RPMI7951 (cell line): ENCODE measurements around the gene MOB3B. TPM values are rescaled to one million over a fixed set of nuclear protein-coding genes. Genes with fewer than 3 reads are reported as not detected.
"Not testable (repeated sequence)": the region's sequence is repeated elsewhere in the genome, so short reads cannot be mapped to it uniquely, and the experiment has no call there.

ENCODE experiments used
- DNase-seq: peaks from one replicate; pipeline ENCODE4 v3.0.0-alpha.2; 2012; ENCODE audit warnings: low read depth
- total RNA-seq: library from RNA; depleted of rRNA; stranded (reverse); fragments of >200 nt; shearing (Covaris generic); gene quantifications from 2 replicates; pipeline ENCODE4 v1.2.3, GENCODE V29; 2014

Gene MOB3B
- total RNA-seq, 1 experiment from 2014 or later = not detected

DNA sequence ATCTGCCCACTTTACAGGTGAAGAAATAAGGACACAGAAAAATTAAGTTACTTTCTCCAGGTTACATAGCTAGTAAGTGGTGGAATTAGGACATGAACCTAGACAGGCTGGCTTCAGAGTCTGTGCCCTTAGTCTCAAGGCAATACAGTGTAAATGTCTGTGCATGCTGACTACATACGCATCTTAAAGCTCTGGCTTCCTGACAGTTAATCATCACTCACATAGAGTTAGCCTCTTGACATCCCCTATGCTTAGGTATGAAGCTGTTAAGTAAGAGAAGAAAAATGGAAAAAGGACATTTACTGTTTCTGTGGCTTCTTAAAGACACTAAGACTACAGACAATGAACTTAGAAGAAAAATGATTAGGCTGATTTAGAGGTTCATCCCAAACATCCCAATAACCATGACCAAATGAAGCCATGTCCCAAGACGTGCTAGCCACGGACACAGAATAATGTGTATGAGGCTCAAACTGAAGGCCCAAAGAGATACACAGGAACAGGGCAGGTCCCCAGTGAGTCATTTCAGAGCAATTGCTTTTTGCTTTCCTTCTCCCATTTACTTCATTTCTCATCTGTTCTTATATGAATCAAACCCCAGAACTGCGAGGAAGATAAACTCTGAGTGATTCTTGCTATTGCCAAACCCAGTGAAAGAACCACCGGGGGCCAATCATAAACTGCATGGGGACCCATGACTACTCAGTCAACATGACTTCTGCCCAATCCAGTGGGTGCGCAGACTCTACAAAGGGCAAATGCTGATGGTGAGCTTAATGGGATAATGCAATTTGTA, 105.5 kb downstream of the MOB3B start:
- no peak for DNase-seq

DNA sequence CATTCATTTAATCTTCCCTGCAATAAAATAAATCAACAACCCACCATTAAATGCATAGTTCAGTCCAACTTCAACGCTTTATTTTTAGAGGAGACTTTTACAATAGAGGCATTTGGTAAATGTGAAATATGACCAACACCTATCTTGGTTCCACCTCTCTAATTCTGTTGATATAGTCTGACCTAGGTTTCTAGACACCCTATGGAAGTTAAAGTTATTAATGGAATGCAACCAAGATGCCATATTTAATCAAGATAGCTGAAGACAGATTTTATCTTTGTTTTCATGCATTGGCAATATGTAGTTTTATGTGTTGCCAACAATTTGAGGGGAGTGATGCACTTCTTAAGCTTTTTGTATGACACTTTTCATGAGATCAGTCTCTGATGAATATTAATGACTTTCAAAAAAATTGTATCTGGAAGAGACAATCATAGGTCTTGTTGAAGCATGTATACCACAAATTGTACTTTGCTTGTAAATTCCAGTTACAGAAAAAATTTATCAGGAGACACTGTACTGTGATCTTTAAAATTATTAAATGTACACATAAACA, 107.3 kb downstream of the MOB3B start:
- no peak for DNase-seq

DNA sequence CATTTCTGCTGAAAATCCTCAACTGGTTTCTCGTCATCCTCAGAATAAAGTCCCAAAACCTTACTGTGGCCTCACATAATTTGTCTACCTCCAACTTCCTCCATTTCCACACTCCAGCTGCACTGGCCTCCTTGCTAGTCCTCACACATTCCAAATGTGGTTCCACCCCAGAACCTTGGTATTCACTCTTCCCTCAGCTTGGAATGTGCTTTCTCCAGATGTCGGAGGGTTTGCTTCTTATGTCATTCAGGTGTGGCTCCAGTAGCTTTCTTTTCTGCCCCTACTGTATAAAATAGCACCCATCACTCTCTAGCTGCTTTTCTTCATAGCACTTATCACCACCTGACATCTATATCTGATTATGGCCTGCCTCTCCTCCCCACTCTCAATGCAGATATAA, 108.0 kb downstream of the MOB3B start:
- no peak for DNase-seq

DNA sequence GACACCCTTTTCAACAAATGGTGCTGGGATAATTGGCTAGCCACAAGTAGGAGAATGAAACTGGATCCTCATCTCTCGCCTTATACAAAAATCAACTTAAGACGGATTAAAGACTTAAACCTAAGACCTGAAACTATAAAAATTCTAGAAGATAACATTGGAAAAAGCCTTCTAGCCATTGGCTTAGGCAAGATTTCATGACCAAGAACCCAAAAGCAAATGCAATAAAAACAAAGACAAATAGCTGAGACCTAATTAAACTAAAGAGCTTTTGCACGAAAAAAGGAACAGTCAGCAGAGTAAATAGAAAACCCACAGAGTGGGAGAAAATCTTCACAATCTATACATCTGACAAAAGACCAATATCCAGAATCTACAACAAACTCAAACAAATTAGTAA, 110.1 kb downstream of the MOB3B start:
- not testable (repeated sequence) for DNase-seq

DNA sequence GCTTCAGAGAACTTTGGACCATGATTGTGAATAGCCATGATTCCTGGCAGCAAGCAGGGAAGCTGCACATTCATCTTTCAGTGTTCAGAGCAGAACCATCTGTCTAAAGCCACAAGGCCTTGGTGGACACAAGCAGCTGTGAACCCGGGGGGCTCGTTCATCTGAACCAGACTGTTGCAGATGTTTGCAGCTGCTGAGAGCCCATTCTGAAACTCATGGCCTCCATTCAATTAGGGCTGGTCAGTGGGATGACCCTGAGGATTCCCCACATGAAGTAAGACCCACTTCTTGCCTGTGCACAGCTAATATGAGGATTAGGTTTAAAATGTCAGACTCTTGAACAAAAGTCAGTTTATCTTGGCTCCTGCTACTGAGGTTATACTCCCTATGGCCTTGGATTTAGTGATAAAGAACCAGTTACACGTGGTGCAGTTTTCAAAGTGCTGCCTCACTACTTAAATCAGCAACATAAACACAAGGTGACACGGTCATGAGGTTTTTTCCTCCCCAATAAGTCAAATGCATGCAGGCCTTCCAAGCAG, 115.3 kb downstream of the MOB3B start:
- DNase-seq = no peak

DNA sequence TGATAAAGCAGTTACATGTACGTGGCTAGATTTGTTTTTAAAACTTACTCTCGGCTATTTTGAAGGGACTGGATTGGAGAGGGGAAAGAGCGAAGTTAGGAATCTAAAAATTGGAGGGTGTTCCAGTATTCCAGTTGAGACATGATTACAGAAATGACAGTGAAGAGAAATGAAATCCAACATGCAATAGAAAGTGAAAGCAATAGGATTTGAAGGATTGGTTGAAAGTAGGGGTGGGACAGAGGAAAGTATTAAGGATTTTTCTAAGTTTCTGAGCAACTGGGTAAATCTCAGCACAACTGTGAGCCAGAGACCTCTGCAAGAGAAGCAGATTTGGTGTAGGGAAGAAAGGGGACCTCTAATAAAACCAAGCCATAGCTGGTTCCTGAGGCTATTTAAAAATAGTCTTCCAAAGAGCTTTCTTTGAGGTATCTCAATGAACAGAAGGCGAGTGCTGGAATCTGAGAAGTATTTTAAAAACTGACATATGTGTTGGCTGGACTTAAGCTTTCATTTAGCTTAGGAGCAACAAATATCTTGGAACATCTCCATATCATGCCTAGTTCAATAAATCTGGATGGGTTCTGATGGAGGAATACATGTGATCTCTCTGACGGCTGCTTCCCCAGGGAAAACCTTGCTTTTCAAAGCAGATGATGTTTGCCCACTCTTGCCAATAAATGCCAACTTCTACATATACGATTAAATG, 115.9 kb downstream of the MOB3B start:
- DNase-seq = no peak

DNA sequence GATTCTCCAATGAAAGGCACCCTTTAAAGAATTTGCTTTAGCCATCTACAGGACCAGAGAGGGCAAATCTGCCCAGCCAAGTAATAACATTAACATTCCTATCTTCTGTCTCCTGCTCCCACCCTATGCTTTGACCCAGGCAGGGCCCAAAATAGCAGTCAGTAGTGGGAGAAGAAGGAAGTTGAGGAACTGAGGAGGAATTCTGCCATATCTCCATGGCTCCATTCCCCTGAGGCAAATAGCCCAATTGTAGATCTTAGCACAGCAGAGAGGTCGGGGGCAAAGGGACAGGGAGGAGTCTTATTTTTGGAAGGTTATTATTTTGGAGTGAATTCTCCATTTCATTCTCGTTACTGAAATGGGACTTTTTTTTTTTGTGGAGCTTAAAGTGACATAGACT, 116.7 kb downstream of the MOB3B start:
- no peak for DNase-seq

DNA sequence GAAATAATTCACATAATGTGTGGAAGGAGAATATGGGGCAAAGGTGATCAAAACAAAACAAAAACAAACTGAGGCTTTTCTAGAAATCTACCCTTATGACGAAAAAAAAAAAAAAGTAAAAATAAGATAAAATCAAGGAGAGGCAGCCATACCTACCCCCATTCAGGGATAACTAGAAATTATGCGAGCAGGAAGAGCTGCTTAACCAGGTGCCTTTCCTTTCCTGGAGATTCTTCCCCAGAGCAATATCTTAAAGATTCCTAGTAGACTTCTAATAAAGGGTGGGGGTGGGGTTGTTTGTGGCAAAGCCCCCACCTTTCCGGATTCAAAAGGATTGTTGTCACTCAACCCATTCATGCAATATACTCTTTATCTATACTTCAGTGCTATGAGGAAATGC, 117.5 kb downstream of the MOB3B start:
- no peak for DNase-seq

DNA sequence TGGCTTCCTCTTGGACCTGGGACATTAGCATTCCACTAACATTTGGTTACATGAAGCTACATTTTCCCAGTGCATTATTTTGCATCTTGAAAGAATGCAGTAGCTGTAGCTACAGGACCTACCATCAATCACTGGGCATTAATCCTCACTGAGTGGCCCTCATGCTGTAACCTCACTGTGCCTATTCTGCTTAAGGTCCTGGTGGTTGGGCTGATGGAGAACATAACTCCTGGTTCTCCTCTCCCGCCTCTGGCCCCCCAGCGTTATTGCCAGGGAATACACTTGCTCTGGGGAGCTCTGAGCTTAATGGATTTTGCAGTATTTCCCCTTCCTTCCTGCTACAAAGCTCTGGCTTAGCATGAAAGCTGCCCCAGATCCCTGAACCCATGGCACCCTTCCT, 121.1 kb downstream of the MOB3B start:
- DNase-seq = no peak

DNA sequence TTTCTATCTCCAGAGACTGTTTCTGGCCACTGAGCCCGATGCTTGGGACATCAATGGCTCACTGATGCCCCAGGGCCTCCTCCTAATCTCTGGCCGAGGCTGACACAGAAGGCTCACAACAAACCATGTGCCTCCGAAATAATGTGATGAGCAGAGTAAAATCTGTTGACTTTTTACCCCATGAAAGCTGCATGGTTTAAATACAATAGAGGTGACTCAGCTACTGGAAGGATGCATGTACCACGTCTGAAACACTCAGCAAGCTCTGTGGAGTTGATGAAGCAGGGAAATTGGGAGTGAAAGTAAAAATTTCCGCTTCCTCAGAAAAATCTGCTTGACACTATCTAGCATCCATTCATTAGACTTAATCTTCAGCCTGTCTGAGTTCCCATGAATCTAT, 121.6 kb downstream of the MOB3B start:
- DNase-seq = no peak

DNA sequence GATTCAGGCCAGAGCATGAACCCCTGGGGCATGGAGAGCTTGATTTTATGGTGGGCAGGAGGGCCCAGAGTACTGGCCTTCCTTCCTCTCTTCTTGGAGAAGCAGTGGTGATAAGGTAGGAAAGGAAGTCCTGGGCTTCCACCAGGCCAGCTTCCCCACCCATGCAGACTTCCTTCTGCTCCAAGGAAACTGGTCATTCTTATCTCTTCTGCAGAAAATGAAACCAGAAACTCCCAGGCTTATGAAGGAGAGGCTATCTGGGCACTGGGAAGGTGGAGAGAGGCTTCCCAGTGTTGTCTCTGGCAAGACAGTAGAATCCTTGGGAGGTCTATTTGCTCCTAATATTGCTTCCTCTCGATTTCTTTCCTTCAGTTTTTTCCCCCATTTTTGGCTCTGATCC, 122.1 kb downstream of the MOB3B start:
- no peak for DNase-seq

DNA sequence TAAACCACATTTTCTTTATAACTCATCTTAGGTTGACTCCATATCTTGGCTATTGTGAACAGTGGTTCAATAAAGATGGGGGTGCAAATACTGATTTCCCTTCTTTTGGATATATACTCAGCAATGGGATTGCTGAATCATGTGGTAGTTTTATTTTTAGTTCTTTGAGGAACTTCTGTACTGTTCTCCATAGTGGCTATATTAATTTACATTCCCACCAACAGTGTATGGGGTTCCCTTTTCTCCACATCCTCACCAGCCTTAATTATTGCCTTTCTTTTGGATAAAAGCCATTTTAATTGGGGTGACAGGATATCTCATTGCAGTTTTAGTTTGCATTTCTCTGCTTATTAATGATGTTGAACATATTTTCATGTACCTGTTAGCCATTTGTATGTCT, 125.0 kb downstream of the MOB3B start:
- DNase-seq = no peak

DNA sequence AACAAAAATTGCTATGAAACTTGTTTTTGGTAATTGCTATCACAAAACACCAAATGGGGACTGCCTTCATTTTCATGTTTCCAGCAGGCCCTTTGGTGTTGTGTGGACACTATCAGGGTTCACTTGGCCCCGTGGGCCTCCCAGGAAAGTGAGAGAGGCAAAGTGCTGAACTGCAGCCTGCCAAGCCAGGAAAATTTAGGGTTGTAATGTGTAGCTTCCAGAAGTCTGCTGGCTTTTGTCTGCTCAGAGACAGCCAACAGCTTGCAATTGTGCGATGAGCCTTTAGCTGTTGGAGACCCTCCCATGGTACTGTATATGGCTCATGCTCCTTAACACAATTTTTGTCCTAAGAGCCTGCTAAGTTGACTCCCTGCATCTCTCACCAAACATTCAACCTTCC, 127.0 kb downstream of the MOB3B start:
- no peak for DNase-seq

DNA sequence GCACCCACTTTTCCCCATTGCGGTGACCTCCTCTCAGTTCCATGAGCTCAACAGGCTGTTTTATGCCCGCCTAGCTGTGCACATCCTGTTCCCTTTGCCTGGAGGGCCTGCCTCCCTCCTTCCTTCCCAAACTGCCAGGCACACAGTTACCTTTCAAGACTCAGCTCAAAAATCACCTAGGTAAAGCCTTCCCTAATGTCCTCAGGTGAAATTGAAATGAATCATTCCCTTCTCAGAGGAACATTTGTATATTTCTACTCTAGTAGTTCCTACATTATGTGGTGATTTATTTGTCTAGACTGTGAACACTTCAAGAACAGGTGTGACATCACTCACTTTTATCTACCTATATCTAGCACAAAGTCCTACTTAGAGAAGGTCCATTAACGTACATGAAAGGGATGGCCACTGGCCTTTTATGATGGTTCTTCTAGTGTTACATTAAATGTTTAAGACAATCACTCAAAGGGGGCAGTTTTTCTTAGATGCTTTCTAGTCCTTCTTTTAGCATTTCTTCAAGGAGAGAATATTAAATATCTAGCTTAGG, 129.2 kb downstream of the MOB3B start:
- DNase-seq = no peak

DNA sequence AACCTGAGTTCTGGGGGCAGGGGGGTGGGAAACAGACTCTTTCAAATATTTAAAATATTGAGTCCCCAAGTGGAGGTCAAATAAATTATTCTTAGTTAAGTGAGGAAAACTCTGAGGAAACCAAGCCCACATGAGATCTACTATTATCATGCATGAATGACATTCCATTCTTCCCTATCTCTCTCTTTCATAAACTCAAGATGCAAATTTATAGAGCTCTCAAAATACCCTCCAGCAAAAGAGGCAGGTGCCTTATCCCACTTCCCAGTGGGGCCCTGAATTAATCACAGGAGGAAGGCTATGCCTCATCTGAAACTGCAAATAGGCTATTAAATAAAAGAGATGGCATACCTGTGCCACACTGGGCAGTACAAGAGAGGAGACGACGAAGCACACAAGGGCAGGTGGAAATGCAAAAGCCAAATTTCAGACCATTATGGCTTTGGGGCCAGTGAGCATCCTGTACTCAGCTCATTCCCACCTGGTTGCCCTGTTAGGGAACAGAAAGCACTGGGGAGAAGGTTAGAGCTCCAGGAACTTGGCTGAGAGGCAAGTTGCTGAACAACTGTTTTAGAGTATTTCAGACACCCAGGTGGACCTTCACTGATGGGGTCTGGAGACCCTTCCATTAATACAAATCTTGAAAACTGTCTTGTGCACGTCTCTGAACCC, 130.5 kb downstream of the MOB3B start:
- DNase-seq = no peak

DNA sequence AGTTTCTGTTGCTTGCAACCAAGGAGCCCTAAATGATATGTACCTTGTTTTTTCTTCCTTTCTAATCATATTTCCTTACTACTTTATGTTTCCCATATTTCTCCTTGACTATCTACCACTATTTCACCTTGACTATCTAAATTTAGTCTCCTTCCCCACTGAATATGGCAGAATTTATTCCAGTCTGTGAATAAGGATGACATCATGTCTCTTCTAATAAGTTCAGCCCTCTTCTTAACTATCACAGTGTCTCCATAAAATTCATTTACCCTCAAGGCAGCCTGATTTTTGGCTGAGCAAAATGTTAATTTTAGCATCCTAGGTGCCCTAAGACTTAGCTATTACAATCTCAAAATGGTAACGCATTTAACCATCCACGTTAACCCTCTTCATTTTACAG, 133.1 kb downstream of the MOB3B start:
- DNase-seq = no peak

DNA sequence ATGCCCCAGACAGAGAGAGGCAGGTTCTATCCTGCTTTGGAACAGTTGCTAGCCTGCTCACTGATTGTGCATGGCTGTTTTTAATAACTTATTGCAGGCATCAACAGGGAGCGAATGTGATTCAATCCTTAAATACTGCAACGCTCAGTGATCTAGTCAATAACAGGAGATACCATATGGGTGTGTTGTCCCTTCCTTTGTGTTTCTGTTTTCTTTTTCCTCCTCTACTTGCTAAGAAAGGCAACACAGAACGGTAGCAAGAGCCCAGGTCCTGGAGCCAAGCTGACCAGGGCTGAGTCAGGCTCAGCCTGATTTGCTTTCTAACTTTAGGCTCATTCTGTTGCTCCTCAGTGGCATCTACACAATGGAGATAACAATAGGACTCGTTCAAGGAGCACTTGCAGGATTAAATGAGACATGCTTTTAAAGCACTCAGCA, 134.1 kb downstream of the MOB3B start:
- DNase-seq = no peak

DNA sequence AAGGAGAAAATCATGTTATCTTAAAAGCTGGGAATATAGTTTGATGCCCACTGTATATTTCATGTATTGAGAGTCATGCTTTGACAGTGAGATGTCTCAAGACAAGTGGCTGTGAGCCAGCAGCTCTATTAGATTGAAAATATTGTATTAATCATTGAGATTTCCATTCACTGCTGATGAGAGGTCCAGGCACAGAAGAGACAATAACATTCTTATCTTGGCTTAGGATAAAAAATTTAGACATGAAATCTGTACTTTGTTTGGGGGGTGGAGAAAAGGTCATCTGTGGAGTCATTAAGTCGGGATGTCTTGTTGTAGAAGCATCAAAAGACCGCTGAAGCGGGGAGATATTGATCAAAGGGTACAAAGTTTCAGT, 134.8 kb downstream of the MOB3B start:
- DNase-seq = no peak

DNA sequence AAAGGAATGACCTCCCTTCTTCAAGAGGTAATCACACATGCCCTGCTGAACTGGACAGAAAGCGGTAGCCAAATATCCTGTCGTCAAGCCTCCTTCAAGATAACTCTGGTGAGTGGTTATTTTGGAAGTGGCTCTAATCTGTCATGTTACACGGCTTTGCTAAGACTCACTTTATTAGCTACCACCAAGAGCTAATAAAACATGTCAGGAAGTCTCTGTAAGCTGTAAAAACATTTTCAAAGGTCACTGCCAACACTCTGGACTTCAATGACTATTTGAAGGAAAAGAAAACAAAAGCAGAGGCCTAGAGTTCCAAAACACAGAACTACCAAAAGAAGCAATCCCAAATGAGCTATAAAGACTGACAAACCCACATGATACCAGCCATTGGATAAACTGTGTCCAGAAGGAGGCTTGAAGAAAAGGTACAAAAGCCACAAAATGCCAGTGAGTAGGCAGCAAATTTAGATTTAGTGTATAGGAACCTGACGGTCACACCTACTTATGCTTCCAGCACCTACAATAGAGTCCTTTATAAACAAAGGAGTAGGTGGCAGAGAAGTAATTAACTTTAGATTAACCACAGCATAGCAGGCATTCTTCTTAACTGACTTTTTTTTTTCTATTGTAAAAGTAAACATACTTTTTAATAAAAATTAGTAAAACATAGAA, 135.3 kb downstream of the MOB3B start:
- no peak for DNase-seq

DNA sequence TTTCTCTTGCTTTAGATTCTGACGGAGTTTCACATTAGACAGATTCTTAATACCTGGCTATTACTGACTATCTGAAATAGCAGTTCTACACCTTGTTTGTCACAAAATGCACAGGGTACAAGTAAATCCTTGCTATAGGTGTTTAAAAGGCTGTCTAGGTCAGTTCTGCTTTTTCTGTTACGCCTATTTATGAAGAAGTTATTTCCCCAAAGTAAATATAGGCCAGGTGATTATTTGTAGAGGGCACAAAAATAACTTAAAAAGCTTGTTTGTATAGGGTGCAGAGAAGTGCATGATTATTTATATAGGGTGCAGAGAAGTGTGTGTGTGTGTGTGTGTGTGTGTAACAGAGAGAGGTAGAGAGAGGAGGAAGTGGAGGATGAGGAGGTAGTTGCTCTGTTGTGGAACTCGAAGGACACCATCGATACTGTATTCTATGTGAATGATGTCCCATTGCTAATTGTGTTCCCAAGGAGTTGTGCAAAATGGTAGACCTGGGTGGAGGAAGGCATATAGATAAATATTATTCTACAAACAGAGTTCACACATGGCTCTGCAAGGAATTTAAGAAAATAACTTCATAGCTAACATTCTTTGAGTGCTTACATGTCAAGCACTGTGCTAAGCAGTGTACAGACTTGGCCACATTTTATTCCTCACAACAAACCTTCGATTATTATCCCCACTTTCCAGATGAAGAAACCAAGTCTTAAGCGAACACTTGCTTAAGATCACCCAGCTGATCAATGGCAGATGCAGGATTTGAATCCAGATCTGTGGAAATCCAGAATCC, 136.4 kb downstream of the MOB3B start:
- no peak for DNase-seq

DNA sequence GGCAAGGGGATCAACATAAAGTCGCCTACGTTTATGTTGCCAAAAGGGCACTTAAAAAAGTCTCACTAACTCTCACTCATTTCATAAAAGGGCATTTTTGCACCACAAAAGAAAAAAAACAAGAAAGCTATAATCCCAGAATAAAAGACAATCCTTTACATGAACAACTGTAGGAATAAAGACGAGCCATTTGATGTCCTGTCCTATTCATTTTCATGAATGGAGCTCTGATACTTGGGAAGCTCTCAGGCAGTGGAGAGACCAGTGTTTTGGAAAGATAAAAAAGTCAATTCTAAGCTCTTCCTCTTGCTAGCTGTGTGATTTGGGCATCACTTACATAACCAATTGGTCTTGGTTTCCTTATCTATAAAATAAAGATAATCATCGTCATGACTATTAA, 137.2 kb downstream of the MOB3B start:
- no peak for DNase-seq
